Measurements from ENCODE around the gene FASTKD3.

DNA sequence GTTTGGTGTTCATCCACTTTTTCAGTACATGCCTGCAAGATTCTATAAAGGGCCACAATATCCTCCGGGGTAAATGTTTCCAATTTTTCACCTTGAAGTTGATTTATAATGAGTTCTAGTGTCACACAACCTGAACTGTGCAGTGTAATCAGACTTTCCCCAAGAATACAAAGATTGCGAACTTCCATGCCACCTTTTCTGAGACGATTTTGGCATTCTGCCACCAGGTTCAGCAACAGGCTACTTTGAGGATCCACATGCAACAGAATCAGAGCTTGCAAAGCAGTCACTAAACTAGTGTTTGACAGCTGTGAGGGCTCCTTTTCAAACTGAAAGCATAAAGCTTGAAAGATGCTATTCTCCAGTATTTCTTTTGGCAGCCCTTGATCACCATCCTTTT is 1.6 kb downstream of the FASTKD3 start:
- TF ChIP-seq CTCF (IDR thresholded peaks at IDR 0.05; ENCODE audit: insufficient read depth, low read depth, low read length), result no peak
- no peak for TF ChIP-seq EZH2 (IDR thresholded peaks at IDR 0.05; ENCODE audit: insufficient read depth, low read length)
